ENCODE results near the gene NFIA. TPM values are rescaled to one million over a fixed set of nuclear protein-coding genes. Genes with fewer than 3 reads are reported as not detected.
A peak's percentile ranks its signal among the peaks of the same experiment; 100 is the strongest.

The NFIA gene
- polyA plus RNA-seq, 3 donors: 1.4 to 5.3 (median 2.4) TPM

- Histone ChIP-seq H3K79me2 (ENCODE audit: insufficient read depth, low read length) (no peaks in the 10 kb centered on the region), H3K4me1 (ENCODE audit: control insufficient read depth in 1 of 2, insufficient read depth in 2 of 2, low read length in 2 of 2) (peaks cover 42 to 50% of the 10 kb centered on the region in 2 donors), H3K36me3 (replicated peaks in 1 of 2; ENCODE audit: control insufficient read depth in 1 of 2, insufficient read depth in 2 of 2, low read length in 2 of 2) (no peaks in the 10 kb centered on the region), H2AFZ (ENCODE audit: insufficient read depth, low read depth, low read length, poor library complexity, severe bottlenecking) (peak overlapping the region; percentile 81), H3K9me3 (replicated peaks in 1 of 2; ENCODE audit: control insufficient read depth in 1 of 2, insufficient read depth in 1 of 2, low read length in 2 of 2) (no peaks in the 10 kb centered on the region), H3K4me2 (replicated peaks; ENCODE audit: extremely low read depth, low read length, poor library complexity, severe bottlenecking) (peak overlapping the region; percentile 87), H3K4me3 (replicated peaks in 1 of 3; ENCODE audit: low read depth in 2 of 3, low read length in 3 of 3) (peak overlapping the region; percentile 62 to 97 (median 94)), H3K9ac (ENCODE audit: insufficient read depth, low read length, poor library complexity, severe bottlenecking) (peak overlapping the region; percentile 63), H4K20me1 (ENCODE audit: insufficient read depth, low read length) (no peaks in the 10 kb centered on the region), H3K27ac (ENCODE audit: low read depth in 1 of 2, low read length in 2 of 2) (peak overlapping the region in 1 of 2 donors; percentile 91), H3K27me3 (ENCODE audit: control insufficient read depth in 2 of 2, insufficient read depth in 2 of 2, low read length in 2 of 2) (peaks cover 0 to 5% of the 10 kb centered on the region in 2 donors)
- Mint-ChIP-seq H3K9me3 (peaks cover 0 to 1% (median 0%) of the 10 kb centered on the region in 7 donors), H3K36me3 (peaks cover 0 to 1% of the 10 kb centered on the region in 2 donors), H3K27me3 (ENCODE audit: low read depth in 3 of 3) (peaks cover 3 to 8% (median 7%) of the 10 kb centered on the region in 3 donors), H3K4me3 (peak overlapping the region; percentile 94 to 97), H3K27ac (peak overlapping the region; percentile 88 to 97 (median 95)), H3K4me1 (peaks cover 49% of the 10 kb centered on the region)
- TF ChIP-seq CTCF (IDR thresholded peaks at IDR 0.05): no peak
- DNase-seq: peak in 1 of 3 donors; percentile 16
- intact Hi-C loops (cut with micrococcal nuclease): loop anchor here in 1 of 2 donors (10.0 kb wide), 1 partner anchor 56 kb away; no protein-coding TSS in a partner anchor
- WGBS (ENCODE audit: insufficient coverage): no CpG with 5 or more reads among the region's 7 CpGs
Measured at GRCh38 chr1:61078618-61079295, 3.6 kb upstream of the NFIA start.

- H3K27me3 ChIP-seq (ENCODE audit: control insufficient read depth in 2 of 2, insufficient read depth in 2 of 2, low read length in 2 of 2): peaks cover 0 to 11% of the 10 kb centered on the region in 2 donors
- 0% methylated on average over 1 of the region's 5 CpGs for WGBS (ENCODE audit: insufficient coverage)
- no peak for TF ChIP-seq CTCF (IDR thresholded peaks at IDR 0.05)
- intact Hi-C loops (cut with micrococcal nuclease): loop anchor here in 1 of 2 donors (10.0 kb wide), 1 partner anchor 55 kb away; no protein-coding TSS in a partner anchor
- H3K4me2 ChIP-seq (replicated peaks; ENCODE audit: extremely low read depth, low read length, poor library complexity, severe bottlenecking): peak overlapping the region; percentile 87
- Mint-ChIP-seq H3K27ac (peak overlapping the region in 2 of 7 donors; percentile 58 to 74), H3K36me3 (peaks cover 1 to 3% of the 10 kb centered on the region in 2 donors), H3K9me3 (peaks cover 0 to 3% (median 0%) of the 10 kb centered on the region in 7 donors), H3K27me3 (ENCODE audit: low read depth in 3 of 3) (peaks cover 7 to 14% (median 8%) of the 10 kb centered on the region in 3 donors), H3K4me1 (peaks cover 55% of the 10 kb centered on the region), H3K4me3 (peak overlapping the region; percentile 77 to 88)
- peaks cover 46 to 56% of the 10 kb centered on the region in 2 donors for H3K4me1 ChIP-seq (ENCODE audit: control insufficient read depth in 1 of 2, insufficient read depth in 2 of 2, low read length in 2 of 2)
- peak overlapping the region in 1 of 3 experiments; percentile 97 for H3K4me3 ChIP-seq (replicated peaks in 1 of 3; ENCODE audit: low read depth in 2 of 3, low read length in 3 of 3)
- peak overlapping the region; percentile 64 for H2AFZ ChIP-seq (ENCODE audit: insufficient read depth, low read depth, low read length, poor library complexity, severe bottlenecking)
- H4K20me1 ChIP-seq (ENCODE audit: insufficient read depth, low read length): no peaks in the 10 kb centered on the region
- H3K9ac ChIP-seq (ENCODE audit: insufficient read depth, low read length, poor library complexity, severe bottlenecking): no peak overlapping the region
- peaks cover 4% of the 10 kb centered on the region for H3K79me2 ChIP-seq (ENCODE audit: insufficient read depth, low read length)
- H3K27ac ChIP-seq (ENCODE audit: low read depth in 1 of 2, low read length in 2 of 2): no peak overlapping the region
- no peaks in the 10 kb centered on the region for H3K9me3 ChIP-seq (replicated peaks in 1 of 2; ENCODE audit: control insufficient read depth in 1 of 2, insufficient read depth in 1 of 2, low read length in 2 of 2)
- H3K36me3 ChIP-seq (replicated peaks in 1 of 2; ENCODE audit: control insufficient read depth in 1 of 2, insufficient read depth in 2 of 2, low read length in 2 of 2): no peaks in the 10 kb centered on the region
- no peak for DNase-seq
Measured at GRCh38 chr1:61079296-61079897, 3.0 kb upstream of the NFIA start.
